GM21367 (cell line): ENCODE data around the gene SF3B2.
"Not testable (repeated sequence)": the region's sequence is repeated elsewhere in the genome, so short reads cannot be mapped to it uniquely, and the experiment has no call there.

Experiments used
- ATAC-seq: cut with Tn5 transposase; IDR thresholded peaks from one replicate; pipeline ENCODE4 v1.9.1; 2021; ENCODE audit not compliant: unreplicated experiment

Gene SF3B2, protein sequence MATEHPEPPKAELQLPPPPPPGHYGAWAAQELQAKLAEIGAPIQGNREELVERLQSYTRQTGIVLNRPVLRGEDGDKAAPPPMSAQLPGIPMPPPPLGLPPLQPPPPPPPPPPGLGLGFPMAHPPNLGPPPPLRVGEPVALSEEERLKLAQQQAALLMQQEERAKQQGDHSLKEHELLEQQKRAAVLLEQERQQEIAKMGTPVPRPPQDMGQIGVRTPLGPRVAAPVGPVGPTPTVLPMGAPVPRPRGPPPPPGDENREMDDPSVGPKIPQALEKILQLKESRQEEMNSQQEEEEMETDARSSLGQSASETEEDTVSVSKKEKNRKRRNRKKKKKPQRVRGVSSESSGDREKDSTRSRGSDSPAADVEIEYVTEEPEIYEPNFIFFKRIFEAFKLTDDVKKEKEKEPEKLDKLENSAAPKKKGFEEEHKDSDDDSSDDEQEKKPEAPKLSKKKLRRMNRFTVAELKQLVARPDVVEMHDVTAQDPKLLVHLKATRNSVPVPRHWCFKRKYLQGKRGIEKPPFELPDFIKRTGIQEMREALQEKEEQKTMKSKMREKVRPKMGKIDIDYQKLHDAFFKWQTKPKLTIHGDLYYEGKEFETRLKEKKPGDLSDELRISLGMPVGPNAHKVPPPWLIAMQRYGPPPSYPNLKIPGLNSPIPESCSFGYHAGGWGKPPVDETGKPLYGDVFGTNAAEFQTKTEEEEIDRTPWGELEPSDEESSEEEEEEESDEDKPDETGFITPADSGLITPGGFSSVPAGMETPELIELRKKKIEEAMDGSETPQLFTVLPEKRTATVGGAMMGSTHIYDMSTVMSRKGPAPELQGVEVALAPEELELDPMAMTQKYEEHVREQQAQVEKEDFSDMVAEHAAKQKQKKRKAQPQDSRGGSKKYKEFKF

DNA sequence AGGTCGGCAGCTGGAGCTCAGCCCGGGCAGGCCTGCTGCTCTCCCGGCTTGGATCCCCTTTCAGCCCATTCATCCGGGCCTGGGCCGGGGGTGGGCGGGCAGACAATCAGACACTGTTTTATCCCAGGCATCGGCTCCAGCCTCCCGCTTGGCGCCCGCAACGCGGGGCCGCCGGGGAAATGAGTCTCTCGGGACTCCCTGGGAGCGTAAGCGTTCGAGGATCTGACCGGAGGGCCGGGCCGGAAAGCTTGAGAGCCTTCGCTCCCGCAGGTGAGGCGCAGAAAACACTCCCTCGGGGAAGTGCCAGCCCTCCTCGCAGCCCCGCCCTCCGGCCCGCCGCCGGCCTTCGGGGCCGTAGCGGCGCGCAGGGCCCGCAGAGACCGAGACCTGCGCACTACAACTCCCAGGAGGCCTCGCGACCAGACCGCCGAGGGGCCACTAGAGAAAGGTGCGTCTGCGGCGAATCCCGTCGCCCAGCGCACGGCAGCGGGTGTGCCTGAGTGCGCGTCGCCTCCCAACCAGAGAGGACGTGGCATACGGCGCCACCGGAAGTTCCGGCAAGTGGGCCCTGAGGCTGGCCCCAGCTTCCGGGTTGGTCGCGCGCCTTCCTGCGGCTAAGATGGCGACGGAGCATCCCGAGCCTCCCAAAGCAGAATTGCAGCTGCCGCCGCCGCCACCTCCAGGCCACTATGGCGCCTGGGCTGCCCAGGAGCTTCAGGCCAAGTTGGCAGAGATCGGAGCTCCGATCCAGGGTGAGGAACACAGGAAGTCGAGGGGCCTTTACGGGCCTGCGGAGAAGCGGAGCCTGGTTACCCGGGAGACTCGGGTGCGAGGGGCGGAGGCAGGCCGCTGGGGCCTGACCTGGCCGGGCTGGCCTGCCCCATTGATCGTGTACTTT is at the start of gene SF3B2:
SF3B2 (plus strand) TSS at position 599 of the 898 bp plus-strand sequence; CDS start at position 620, 21 bp downstream.
- peak; percentile 82 for ATAC-seq

DNA sequence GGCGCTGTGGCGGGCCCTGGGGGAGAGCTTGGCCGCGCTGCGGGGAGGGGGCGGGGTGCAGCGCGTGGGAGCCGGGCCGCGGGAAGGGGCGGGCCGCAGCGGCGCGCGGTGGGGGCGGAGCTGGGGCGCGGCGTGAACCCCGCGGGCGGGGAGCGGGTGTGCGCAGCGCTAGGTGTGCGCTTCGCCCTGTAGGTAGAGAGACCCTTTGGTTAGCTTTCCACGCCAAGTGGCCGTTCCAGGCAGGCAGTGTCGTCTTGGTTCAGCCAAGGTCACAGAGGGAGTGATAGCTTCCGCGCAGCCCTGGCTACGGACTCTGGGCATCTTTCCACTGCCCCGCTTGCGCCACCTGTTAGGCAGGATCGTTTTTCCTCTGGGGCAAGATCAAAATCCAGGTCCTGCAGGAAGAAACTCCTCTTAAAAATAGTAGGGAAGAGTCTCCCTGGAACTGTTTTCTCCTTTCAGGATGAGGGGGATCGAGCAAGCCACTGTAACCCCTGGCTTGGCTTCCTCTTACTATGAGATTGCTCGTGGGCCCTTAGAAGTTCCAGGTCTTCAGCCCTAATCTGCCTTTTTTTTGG is 49.4 kb upstream of the SF3B2 start:
- peak; percentile 34 for ATAC-seq

DNA sequence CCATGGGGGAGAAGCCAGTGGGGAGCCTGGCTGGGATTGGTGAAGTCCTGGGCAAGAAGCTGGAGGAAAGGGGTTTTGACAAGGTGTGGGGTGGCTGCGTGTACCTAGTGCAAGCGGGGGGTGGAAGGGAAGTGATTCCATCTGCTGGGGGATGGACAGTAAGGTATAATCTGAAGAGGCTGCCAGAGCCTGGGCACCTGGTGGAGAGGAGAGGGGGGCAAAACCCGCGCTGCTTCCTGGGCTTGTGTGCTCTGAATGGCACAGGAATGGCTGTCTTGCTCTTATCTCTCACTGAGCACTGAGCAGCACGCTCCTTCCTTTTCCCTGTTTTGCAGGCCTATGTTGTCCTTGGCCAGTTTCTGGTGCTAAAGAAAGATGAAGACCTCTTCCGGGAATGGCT is 48.9 kb upstream of the SF3B2 start:
- no peak for ATAC-seq

DNA sequence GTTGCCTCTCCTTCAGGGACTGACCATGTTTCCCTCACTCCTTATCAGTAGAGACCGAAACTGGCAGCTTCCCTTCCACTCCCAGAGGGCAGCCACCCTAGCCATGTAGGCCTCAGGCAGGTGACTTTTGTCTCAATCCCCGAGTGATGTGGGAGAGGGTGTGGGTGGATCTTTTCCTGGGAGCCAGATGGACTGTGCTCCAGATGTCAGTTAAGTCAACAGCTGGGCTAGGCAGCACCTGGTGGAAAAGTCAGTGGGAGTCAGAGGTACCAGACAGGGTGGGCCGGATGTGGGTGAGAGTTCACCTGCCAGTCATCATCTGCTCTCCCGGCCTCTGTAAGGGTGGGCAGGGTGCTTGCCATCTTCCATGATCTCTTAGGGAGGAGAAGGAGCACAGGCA is 48.0 kb upstream of the SF3B2 start:
- no peak for ATAC-seq

DNA sequence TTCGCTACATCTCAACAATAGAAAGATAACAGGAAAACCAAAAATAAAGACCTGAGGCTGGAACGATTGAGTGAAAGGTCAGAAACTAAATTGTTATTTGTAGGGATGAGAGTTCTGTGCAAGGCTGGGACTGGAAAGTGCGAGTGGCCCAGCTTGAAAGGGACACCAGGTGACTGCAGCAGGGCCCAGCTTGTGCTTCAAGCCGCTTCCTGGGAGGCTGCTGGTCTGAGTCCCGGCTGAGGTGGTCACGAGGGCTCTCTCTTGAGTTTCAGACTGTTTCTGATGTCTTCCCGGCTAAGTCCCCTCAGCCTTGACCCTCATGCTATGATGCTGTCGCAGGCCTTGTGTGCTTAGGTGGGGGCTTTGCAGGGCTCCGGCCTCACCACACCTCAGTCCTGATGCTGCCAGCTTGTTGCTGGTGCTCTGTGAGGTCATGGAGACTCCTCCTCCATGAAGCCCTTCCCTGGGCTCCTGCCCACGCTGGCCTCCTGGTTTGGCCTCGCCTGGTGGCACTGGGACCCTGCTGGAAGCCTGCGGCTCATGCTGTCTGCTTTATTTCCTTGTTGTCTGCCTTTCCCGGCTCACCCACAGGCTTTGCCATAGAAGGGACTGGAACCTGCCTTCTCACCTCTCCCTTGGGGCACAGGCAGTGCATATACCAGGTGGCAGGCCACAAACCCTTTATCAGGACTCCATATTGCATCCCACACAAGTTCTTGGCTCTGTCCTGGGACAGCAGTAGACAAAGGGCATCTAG is 45.9 kb upstream of the SF3B2 start:
- ATAC-seq = no peak

DNA sequence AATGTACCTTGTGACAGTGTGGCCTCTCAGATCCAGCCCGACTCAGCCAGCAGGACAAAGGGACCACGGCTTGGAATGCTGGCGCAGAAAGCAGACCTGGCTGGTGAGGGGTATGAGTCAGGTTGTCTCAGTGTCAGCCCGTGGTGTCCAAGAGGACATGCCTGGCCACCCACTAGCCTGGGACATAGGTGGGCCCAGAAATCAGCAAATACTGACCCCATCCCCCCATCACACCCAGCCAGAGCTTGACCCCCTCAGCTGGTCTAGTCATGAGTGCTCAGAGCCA is 45.3 kb upstream of the SF3B2 start:
- no peak for ATAC-seq

DNA sequence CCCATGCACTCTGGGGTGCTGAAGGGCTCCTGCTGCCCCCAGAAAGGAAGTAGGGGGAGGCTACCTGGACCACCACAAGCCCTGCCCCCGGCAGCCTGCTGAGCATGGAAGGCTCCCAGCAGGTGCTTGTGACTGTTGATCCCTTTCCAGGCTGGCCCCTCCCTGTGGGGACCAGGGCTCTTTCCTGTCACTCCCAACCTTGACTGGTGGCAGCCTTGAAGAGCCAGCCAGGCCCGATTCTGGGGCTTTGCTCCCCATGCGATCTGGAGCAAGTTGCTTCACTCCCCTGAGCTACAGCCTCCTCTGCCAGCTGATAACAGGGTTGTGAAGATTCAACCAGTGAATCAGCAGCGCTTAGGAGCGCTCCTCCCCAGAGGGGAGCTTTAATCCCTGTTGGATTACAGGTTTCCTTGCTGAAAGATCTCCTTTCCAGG is 44.9 kb upstream of the SF3B2 start:
- no peak for ATAC-seq

DNA sequence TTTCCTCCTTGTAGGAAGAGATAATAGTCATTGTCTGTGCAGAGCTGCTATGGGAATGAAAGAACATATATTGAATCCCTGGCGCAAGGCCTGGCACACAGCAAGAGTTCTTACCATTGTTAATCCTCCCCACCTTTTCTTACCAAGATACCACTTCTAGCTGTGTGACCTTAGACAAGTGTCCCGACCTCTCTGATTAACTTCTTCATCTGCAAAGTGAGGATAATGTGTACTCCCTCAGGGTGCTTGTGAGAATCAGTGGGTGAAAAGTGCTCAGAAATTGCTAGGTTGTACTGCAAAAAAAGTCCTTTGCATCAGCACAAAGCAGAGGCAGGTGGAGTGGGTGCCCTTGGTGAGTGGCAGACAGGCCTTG is 44.1 kb upstream of the SF3B2 start:
- ATAC-seq = no peak

DNA sequence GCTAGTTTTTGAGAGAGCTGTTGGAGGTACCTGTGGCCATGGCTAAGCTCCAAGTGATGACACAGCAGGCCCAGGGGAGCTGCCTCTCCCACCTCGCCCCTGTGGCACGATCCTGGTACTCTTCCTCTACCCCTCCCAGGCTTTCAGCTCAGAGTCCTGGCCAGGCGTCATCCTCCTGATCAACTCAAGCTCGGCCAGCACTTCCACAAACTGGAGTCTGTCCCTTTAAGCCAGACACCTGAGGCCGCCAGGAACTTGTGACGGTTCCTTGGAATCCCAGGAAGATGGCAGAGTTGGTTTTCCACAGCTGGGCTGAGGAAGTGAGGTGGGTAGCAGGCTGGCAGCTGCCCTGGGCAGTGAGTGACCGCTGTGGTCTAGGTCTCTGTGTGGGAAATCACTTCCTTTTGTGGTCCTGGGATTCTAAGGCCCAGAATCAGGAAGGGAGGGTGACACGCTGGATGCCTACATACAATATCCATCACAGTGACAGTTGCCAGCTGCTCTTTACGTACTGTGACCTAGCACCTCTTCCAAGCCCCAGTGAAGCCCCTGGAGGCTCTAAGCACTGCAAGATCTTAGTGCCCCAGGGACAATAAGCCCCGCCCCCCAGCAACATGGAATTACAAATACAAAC is 43.6 kb upstream of the SF3B2 start:
- ATAC-seq = no peak

DNA sequence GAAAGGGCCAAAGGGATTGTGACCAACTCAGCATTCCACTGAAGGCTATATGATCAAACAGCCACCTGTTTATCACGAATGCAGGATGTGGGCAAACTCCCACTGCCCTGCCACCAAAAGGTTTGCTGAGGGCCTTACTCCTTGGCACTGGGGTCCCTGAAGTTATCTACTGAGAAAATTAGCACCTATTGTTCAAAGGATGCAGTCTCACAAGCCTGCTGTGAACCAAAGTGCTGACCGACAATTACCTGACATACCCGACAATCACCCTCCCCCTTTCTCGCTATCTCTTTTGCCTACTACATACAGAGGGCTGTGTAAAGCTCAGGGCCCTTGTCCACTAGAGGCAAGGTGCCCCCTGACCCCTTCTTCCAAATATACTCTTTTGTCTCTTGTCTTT is 42.1 kb upstream of the SF3B2 start:
- not testable (repeated sequence) for ATAC-seq

DNA sequence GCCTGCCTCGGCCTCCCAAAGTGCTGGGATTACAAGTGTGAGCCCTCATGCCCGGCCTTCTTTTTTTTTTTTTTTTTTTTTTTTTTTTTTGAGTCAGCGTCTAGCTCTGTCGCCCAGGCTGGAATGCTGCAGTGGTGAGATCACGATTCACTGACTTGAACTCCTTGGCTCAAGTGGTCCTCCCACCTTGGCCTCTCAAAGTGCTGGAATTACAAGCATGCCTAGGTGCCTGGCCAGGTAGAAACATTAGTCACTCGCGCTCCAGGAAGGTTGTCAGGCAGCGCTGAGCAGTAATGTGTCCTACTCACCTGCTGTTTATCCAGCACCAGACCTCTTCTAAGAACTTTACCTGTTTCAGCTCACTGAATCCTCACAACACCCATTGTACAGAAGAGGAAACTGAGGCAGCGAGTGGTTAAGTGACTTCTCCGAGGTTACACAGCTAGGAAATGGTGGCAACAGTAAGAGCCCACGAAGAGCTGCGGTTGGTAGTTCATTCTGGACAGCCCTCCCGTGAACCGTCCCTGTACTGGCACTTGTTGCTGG is 40.9 kb upstream of the SF3B2 start:
- no peak for ATAC-seq

DNA sequence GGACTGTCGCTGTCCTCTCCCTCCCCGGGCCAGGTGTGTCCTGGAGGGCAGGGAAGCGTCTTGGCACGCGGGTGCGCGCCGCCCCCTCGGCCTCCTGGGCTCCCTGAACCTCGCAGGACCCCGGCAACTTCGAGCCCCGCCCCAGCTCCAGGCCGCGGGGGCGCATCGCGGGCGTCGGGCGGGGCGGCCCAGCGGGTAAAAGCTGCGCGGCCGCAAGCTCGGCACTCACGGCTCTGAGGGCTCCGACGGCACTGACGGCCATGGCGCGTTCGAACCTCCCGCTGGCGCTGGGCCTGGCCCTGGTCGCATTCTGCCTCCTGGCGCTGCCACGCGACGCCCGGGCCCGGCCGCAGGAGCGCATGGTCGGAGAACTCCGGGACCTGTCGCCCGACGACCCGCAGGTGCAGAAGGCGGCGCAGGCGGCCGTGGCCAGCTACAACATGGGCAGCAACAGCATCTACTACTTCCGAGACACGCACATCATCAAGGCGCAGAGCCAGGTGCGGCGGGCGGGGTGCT is 40.3 kb upstream of the SF3B2 start, which contains the start of gene CST6:
CST6 (plus strand) TSS at position 224 of the 519 bp plus-strand sequence; CDS start at position 261, 37 bp downstream.
- ATAC-seq = no peak

DNA sequence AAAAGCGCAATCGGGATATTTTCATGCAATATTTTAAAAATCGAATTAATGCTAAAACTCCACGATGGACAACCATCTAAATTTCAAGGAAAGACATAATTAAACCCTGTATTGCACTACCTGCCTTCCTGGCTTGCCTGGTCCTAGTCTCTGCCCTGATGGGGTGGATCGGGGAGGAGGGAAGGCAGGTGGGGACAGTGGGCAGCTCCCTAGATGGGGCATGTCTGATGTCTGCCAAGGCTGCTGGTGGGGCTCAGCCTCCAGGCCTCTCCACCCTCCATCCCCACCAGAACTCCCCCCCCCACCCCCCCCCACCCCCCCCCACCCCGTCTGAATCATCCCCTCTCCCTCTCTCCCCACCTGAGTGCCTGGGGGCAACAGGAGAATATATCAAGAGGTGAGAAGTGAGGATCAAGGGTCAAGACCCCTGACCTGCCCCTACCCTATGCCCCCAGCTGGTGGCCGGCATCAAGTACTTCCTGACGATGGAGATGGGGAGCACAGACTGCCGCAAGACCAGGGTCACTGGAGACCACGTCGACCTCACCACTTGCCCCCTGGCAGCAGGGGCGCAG is 39.7 kb upstream of the SF3B2 start:
- no peak for ATAC-seq

DNA sequence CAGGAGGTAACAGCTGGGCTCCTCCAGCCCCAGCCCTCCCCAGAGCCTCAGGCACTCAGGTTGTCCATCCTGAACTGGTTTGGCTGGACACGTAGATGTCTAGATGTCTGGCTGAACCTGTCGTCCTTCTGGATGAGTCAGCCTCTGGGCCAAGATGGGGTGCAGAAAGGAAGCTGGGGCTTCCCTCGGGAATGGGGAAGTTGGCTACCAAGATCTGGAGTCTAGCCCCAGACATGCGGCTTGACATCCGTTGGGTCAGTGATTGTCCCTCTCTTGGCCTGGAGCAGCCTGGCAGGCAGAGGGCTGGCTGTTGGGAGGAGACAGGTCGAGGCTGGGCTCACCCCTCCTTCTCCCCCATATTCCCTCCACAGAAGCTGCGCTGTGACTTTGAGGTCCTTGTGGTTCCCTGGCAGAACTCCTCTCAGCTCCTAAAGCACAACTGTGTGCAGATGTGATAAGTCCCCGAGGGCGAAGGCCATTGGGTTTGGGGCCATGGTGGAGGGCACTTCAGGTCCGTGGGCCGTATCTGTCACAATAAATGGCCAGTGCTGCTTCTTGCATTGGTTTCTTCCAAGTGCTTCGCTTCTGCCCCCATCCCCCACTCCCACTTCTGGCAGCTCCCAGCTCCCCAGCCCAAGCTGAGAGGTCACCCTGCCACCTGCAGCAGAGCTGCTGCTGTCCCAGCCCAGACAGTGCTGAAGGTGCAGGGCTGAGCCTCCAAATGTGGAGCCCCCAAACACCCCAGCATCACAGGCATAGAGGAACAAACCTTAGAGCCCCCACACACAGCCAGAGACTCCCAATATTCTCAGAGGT is 39.0 kb upstream of the SF3B2 start:
- ATAC-seq = no peak

DNA sequence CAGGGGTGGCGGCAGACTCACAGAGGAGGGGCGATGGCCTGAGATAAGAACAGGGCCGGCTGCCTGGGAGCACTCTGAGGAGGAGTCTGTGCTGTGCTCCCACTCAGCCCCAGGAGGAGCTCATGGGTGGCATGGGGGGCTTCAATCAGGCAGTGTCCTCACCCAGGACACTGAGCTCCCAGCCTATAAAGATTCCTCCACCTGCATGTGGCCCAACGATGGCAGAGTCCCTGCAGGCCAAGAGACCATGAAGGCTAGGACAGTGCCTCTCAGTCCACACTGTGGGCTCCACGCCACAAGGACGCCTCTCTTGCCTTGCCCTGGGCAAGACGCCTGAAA is 38.4 kb upstream of the SF3B2 start:
- no peak for ATAC-seq

DNA sequence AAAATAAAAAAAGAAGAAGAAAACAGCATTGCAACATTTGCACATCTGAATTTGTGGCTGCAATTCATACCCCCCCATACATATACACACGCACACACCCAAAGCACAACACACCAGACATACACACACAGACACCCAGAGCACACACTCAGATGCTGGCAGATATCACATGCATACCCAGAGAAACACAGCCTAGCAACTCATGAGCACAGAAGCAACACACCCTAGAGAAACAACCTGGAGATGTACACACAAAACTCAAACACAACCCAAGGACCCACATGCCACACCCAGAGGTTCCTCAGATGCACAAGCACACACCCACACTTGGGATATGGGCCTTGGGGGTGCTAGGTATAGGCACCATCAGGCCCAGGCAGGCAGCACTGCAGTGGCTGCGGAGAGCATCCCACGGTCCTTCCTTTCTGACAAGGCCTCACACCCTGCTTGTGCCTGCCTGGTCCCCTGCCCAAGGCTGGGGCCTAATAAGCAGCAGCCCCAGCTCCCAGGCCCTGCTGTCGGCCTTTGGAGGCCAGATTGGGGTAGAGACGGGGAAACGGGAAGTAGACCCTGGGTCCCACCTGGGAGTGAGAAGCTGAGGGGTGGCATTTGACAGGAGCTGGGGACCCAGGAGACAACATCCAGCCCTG is 37.2 kb upstream of the SF3B2 start:
- no peak for ATAC-seq

DNA sequence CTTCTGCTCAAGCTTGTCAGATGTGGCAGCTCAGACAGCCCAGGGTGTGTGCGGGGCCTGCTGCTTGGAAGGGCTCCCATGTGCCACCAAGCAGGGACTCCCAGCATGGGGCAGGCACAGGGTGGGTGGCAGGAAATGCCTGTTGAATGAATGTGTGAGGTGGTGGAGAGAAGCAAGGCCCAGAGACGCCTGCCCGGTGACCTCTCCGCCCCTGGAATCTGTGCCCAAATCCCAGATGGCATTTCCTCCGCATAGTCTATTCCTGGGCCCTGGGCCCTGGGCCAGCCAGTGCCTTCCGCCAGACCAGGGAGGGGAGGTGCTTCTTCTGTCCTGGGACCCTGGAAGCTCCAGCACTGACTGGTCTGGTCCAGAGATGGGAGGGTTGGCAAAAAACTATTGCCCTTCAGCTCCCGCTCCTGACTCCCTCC is 36.7 kb upstream of the SF3B2 start:
- ATAC-seq = no peak
